Thoracic aorta (tissue), 2 donors: ENCODE measurements around the gene ACSL6. TPM values are rescaled to one million over a fixed set of nuclear protein-coding genes. Genes with fewer than 3 reads are reported as not detected.

Experiments
- ATAC-seq: fragments of 150-250 bp; one replicate; pipeline ENCODE4 v1.8.0; 2017; ENCODE audit warnings: low read depth; ENCODE audit not compliant: insufficient number of reproducible peaks, low FRiP score
- DNase-seq: peaks from one replicate; pipeline ENCODE4 v3.0.0-alpha.2; 2020; ENCODE audit warnings: low spot score
- H3K27ac ChIP-seq, 2 donors: fragments of 200-600 bp; sonication (generic); 1 replicate in 1 of 2; 2 replicates in 1 of 2; pipeline ENCODE4 v1.5.1; 2016; ENCODE audit warnings: mild to moderate bottlenecking in 2 of 2, moderate library complexity in 2 of 2
- H3K27me3 ChIP-seq: fragments of 200-600 bp; sonication (generic); replicated peaks from 2 replicates; pipeline ENCODE4 v1.6.0; 2016; ENCODE audit warnings: mild to moderate bottlenecking; ENCODE audit not compliant: insufficient read depth
- H3K36me3 ChIP-seq: fragments of 200-600 bp; sonication (generic); one replicate; pipeline ENCODE4 v1.5.1; 2016
- H3K4me1 ChIP-seq, 2 donors: fragments of 200-600 bp; sonication (generic); 1 replicate in 1 of 2; 2 replicates in 1 of 2; pipeline versions ENCODE4 v1.5.1 to v1.6.0; 2016; ENCODE audit warnings: low read depth in 2 of 2, mild to moderate bottlenecking in 1 of 2; ENCODE audit not compliant: control insufficient read depth in 1 of 2
- H3K4me3 ChIP-seq: fragments of 200-600 bp; sonication (generic); 2 replicates; pipeline ENCODE4 v1.5.1; 2016; ENCODE audit warnings: mild to moderate bottlenecking
- H3K9me3 ChIP-seq: fragments of 200-600 bp; sonication (generic); 2 replicates; pipeline ENCODE4 v1.5.1; 2016
- total RNA-seq, 2 donors: library from RNA; depleted of rRNA; stranded (reverse); fragments of >200 nt; gene quantifications; one replicate each; pipeline versions ENCODE4 v1.1.0 to v1.2.3, GENCODE V29; 2016
- TF ChIP-seq, protein P1 (sequence below): fragments of 200-600 bp; sonication (generic); IDR thresholded peaks from one replicate; pipeline ENCODE4 v1.5.1; 2019; ENCODE audit warnings: antibody characterized with exemption

The ACSL6 gene
- total RNA-seq, 2 donors from 2014 or later = 1.6 TPM

DNA sequence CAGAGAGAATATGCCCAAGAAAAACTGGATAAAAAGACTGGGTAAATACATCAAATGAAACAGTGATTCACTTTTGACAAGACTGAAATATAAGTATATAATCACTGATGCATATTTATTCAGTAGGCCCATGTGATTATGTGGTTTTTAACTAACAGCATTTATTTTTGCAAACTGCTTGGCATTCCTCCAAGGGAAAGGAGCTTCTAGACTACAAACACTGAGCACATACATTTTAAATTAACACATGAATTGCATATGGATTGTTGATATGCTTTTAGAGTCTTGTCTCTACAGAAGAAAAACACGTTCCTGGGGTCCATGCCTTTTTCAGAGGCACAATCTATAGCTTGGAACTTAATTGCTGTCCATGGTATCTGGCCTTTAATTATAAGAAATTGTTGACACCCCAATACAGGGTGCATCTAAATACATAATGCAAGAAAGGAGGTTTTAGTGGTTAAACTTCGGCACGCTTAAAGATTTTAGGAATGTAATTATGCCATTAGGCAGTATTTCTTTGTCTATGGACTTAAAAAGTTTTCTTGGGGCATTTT, 59.1 kb downstream of the ACSL6 start:
- no peak overlapping the region for H3K27ac ChIP-seq
- H3K4me1 ChIP-seq = no peaks in the 10 kb centered on the region
- H3K36me3 ChIP-seq = no peaks in the 10 kb centered on the region
- H3K27me3 ChIP-seq = no peaks in the 10 kb centered on the region
- H3K9me3 ChIP-seq = no peaks in the 10 kb centered on the region
- TF ChIP-seq, protein P1, sequence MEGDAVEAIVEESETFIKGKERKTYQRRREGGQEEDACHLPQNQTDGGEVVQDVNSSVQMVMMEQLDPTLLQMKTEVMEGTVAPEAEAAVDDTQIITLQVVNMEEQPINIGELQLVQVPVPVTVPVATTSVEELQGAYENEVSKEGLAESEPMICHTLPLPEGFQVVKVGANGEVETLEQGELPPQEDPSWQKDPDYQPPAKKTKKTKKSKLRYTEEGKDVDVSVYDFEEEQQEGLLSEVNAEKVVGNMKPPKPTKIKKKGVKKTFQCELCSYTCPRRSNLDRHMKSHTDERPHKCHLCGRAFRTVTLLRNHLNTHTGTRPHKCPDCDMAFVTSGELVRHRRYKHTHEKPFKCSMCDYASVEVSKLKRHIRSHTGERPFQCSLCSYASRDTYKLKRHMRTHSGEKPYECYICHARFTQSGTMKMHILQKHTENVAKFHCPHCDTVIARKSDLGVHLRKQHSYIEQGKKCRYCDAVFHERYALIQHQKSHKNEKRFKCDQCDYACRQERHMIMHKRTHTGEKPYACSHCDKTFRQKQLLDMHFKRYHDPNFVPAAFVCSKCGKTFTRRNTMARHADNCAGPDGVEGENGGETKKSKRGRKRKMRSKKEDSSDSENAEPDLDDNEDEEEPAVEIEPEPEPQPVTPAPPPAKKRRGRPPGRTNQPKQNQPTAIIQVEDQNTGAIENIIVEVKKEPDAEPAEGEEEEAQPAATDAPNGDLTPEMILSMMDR = no peak
- H3K4me3 ChIP-seq = no peak overlapping the region
- ATAC-seq (no peak), DNase-seq (no peak)

DNA sequence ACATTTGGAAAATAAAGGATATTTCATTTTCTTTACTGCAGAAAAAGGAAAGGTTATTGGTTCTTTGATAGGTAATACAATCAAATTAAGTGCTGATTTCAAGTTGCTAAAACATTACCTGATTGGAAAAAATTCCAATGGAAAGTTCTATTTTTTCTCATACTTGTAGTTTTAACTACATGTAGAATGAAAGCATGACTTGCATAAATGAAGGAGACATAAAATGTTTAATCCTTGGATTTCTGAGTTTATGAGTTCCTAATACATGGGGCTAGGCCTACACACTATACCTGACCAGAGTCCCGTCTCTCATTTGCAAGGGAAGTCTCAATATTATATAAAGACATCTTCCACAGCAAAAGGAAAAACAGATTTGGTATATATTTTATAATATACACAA, 60.8 kb downstream of the ACSL6 start:
- Histone ChIP-seq H3K4me3 (no peak overlapping the region), H3K27ac (no peak overlapping the region), H3K4me1 (no peaks in the 10 kb centered on the region), H3K27me3 (no peaks in the 10 kb centered on the region), H3K36me3 (no peaks in the 10 kb centered on the region), H3K9me3 (no peaks in the 10 kb centered on the region)
- DNase-seq (no peak), ATAC-seq (no peak)
- TF ChIP-seq, protein P1 = no peak

DNA sequence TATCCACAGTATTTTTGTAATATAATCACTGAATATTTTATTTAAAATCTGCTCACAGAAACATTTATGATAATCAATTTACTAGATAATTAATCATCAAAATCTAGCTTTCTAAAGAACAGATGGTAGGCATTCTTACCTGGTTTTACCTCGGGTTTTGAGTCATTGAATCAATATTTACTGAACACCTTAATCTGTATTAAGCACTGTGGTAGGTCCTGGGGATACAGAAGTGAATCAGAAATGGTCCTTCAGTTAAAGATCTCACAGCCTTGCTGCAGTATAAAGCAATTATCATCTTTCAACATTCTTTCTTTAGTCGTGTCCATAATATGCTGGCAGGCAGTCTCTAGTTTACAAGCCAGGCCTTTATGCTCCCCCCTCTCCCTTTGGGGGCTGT, 64.0 kb downstream of the ACSL6 start:
- ATAC-seq = no peak
- Histone ChIP-seq H3K9me3 (no peaks in the 10 kb centered on the region), H3K27ac (no peak overlapping the region), H3K36me3 (no peaks in the 10 kb centered on the region), H3K27me3 (no peaks in the 10 kb centered on the region), H3K4me3 (no peak overlapping the region), H3K4me1 (no peaks in the 10 kb centered on the region)
- TF ChIP-seq, protein P1 = no peak
- no peak for DNase-seq

DNA sequence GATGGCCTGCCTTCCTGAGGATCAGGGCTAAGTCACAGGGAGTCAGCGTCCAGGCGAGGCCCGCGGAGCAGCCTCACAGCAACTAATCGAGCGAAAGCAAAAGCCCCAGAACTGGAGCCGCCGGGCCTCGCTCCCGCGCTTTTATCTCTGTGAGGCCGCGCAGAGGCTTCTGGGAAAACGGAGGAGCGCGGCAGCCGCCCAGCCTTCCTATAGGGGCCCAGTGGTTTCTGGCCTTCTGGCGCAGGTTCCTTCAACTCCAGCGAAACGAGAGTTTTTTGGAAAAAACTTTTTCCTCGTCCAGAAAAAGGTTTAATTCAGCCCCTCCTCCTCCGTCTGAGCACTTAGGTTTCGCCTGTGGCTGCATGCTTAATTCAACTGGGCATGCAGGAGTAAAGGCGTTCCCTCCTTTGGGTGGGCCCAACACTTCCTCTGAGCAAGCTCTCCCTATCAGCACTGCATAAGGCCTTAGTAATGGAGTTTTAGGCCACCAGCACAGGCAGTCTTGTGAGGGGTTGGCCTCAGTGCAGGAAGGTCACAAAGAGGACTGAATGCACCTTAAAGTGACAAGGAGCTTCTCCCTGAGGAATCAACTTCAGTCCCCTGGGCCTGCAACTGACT, 65.8 kb downstream of the ACSL6 start, which contains the start of gene MEIKIN:
Gene MEIKIN, minus strand, starts transcription at position 113 of the 618 bp plus-strand sequence. CDS start 158 bp downstream, outside the sequence.
- peak within 1 kb of the TSS; percentile 33 for H3K4me3 ChIP-seq
- H3K27me3 ChIP-seq = no peaks in the 10 kb centered on the region
- H3K27ac ChIP-seq = no peak within 1 kb of the TSS
- no peaks in the 10 kb centered on the region for H3K4me1 ChIP-seq
- ATAC-seq = no peak
- H3K9me3 ChIP-seq = no peaks in the 10 kb centered on the region
- no peaks in the 10 kb centered on the region for H3K36me3 ChIP-seq
- no peak for DNase-seq
- TF ChIP-seq, protein P1 = no peak

DNA sequence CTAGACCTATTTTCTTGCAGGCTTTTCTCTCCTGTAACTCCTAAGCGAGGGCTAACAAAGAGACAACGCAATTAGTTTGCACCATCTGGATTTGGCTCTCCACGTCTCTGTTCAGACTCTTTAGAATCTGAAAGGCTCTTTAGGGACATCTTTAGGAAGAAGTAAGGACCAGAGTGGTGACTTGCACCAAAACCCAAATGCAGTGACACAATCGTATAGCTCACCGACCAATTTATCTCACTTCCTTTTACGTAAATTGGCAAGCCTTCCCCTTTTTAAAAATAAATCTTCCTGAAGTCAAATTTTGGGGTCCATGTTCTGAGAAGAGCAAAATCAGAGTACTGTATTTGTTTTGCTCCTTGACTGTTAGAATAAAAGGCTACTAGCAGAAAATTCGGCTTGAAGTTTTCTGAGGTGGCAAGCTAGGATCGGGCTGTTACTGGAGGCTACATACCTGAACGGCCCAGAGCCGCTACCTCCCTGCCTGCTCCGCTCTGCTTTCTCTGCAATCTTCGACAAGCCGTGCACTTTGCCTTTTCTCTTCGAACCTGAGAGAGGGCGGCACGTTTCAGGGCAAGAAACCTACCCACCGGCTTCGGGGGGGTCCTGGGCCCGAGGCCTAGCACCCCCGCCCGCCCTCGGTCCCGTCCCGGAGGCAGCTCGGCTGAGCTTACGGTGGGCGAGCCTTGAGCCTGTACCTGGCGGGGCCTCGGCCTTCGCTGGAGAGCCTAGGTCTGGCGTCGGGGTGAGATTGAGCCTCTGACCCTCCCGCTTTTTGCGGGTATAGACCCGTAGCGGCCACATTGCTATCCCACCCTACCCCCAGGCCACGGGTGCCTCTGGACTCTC, 66.5 kb downstream of the ACSL6 start:
- peak overlapping the region; percentile 33 for H3K4me3 ChIP-seq
- no peak for ATAC-seq
- H3K27me3 ChIP-seq = no peaks in the 10 kb centered on the region
- TF ChIP-seq, protein P1 = no peak
- H3K27ac ChIP-seq = no peak overlapping the region
- no peaks in the 10 kb centered on the region for H3K36me3 ChIP-seq
- no peaks in the 10 kb centered on the region for H3K4me1 ChIP-seq
- no peak for DNase-seq
- H3K9me3 ChIP-seq = no peaks in the 10 kb centered on the region
